ENCODE results near the gene SIK3.
A peak's percentile ranks its signal among the peaks of the same experiment; 100 is the strongest.
"Not testable (repeated sequence)": the region's sequence is repeated elsewhere in the genome, so short reads cannot be mapped to it uniquely, and the experiment has no call there.

Gene SIK3

GRCh38 chr11:116813170-116813569 lies 285.1 kb downstream of the SIK3 start:
- DNase-seq, result no peak

- no peak for DNase-seq
Measured at GRCh38 chr11:116812109-116812508, 286.1 kb downstream of the SIK3 start.

- no peak for DNase-seq
Measured at GRCh38 chr11:116811194-116811593, 287.0 kb downstream of the SIK3 start.

DNA sequence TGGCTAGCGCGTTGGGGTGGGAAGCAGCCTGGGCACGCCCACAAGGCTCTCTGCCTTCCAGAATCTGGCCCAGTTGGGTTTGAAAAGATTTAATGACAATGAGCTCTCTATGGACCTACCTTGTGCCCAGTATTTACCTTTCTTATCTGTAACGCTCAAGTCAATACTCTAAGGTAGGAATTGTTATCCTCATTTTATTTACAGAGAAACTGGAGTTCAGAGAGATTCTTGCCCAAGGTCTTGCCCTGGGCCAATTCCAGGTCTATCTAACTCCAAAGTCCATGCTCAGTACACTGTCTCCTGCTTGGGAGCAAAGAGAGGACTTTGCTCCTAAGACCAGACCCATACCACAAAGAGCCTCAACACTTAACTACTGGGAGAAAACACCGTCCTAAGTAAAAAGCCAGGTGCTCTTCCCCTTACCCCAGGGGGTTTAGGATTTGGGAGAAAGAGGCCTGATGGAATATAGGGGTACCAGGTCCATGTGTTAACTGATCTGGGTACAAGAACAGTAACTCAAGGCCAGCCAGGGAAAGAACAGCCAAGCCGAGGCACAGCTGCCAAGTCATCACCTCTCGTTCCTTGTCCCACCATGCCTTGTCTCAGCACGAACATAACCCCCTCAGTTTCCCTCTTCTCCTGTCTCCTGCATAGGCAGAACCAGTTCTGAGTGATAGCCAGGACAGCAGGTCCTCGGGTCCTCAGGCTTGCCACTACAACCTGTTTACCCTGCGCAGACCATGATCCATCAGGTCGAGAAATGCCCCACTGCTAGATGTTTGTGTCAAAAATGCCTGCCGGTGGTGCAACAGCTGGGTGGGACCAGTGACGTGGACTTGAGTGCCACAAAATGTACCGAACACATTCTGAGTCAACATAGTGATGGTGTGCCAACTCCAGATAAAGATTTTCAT lies 289.7 kb downstream of the SIK3 start:
- no peak for DNase-seq

GRCh38 chr11:116807601-116808261 lies 290.5 kb downstream of the SIK3 start:
- no peak for DNase-seq

- DNase-seq, result no peak
Measured at GRCh38 chr11:116804001-116804400, 294.2 kb downstream of the SIK3 start.

- not testable (repeated sequence) for DNase-seq
Measured at GRCh38 chr11:116801662-116802061, 296.6 kb downstream of the SIK3 start.

GRCh38 chr11:116800610-116801009 lies 297.6 kb downstream of the SIK3 start:
- no peak for DNase-seq

GRCh38 chr11:116798368-116798767 lies 299.9 kb downstream of the SIK3 start:
- DNase-seq, result peak; percentile 47

GRCh38 chr11:116797816-116798215 lies 300.4 kb downstream of the SIK3 start:
- DNase-seq, result no peak

- DNase-seq, result no peak
Measured at GRCh38 chr11:116796548-116796947, 301.7 kb downstream of the SIK3 start.

- DNase-seq, result no peak
Measured at GRCh38 chr11:116794851-116795250, 303.4 kb downstream of the SIK3 start.

DNA sequence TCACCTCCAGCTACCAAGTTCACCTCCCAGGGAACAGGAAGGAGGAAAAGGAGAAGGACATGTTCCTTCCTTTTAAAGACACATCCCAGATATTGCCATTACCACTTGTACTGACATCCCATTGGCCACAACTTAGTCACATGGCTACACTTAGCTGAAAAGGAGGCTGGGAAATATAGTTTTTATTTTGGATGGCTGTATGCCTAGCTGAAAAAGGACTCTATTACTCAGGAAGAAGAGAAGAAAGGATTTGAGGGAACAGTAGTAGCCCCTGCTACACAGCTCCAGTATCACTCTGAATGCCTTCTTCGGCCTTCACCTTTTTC lies 304.5 kb downstream of the SIK3 start:
- DNase-seq, result no peak
